Esophagus mucosa (tissue), 1 donor: Measurements from ENCODE around the gene ZDHHC9. TPM values are rescaled to one million over a fixed set of nuclear protein-coding genes. Genes with fewer than 3 reads are reported as not detected.
"Not testable (repeated sequence)": the region's sequence is repeated elsewhere in the genome, so short reads cannot be mapped to it uniquely, and the experiment has no call there.

Experiments
- ATAC-seq: fragments of 200-7000 bp; cut with Tn5 transposase; one replicate; pipeline ENCODE4 v1.9.1; 2020
- total RNA-seq: library from RNA; stranded (reverse); gene quantifications from one replicate; pipeline ENCODE4 v1.2.4, GENCODE V29; 2023
- donor health status: DM: yes; HTN: yes; CAD: no.

The ZDHHC9 gene
- 12.8 TPM for total RNA-seq

- ATAC-seq, result peak; percentile 94
Observed at GRCh38 chrX:129843459-129844306, at the start of gene ZDHHC9. TSS of gene ZDHHC9 (minus strand) at chrX:129843886. CDS start at chrX:129841945, 1,941 bp downstream.

GRCh38 chrX:129877401-129877800 lies 33.7 kb upstream of the ZDHHC9 start:
- ATAC-seq, result no peak

- ATAC-seq, result no peak
Observed at GRCh38 chrX:129876771-129877305, 33.2 kb upstream of the ZDHHC9 start.

GRCh38 chrX:129875669-129876068 lies 32.0 kb upstream of the ZDHHC9 start:
- no peak for ATAC-seq

- no peak for ATAC-seq
Observed at GRCh38 chrX:129872524-129872923, 28.8 kb upstream of the ZDHHC9 start.

- ATAC-seq, result not testable (repeated sequence)
Observed at GRCh38 chrX:129866321-129866720, 22.6 kb upstream of the ZDHHC9 start.

- not testable (repeated sequence) for ATAC-seq
Observed at GRCh38 chrX:129859134-129859533, 15.4 kb upstream of the ZDHHC9 start.

- ATAC-seq, result not testable (repeated sequence)
Observed at GRCh38 chrX:129851825-129852224, 8.1 kb upstream of the ZDHHC9 start.

- ATAC-seq, result no peak
Observed at GRCh38 chrX:129846716-129847115, 3.0 kb upstream of the ZDHHC9 start.

- peak; percentile 56 for ATAC-seq
Observed at GRCh38 chrX:129845616-129846190, 2.0 kb upstream of the ZDHHC9 start.

- ATAC-seq, result no peak
Observed at GRCh38 chrX:129843209-129843458, 552 bp downstream of the ZDHHC9 start.

- ATAC-seq, result no peak
Observed at GRCh38 chrX:129842510-129843208, 1.0 kb downstream of the ZDHHC9 start.

GRCh38 chrX:129840344-129840743 lies 3.3 kb downstream of the ZDHHC9 start:
- no peak for ATAC-seq

- ATAC-seq, result no peak
Observed at GRCh38 chrX:129836827-129837226, 6.9 kb downstream of the ZDHHC9 start.

- ATAC-seq, result no peak
Observed at GRCh38 chrX:129833153-129833990, 10.3 kb downstream of the ZDHHC9 start.

GRCh38 chrX:129831091-129831885 lies 12.4 kb downstream of the ZDHHC9 start:
- no peak for ATAC-seq

GRCh38 chrX:129830494-129830893 lies 13.2 kb downstream of the ZDHHC9 start:
- no peak for ATAC-seq

GRCh38 chrX:129825746-129826505 lies 17.8 kb downstream of the ZDHHC9 start:
- no peak for ATAC-seq

GRCh38 chrX:129824620-129825019 lies 19.1 kb downstream of the ZDHHC9 start:
- no peak for ATAC-seq

GRCh38 chrX:129823522-129823921 lies 20.2 kb downstream of the ZDHHC9 start:
- no peak for ATAC-seq

GRCh38 chrX:129823115-129823514 lies 20.6 kb downstream of the ZDHHC9 start:
- peak; percentile 51 for ATAC-seq
